ENCODE results near the gene TUSC2.

- no peak for TF ChIP-seq CTCF (IDR thresholded peaks at IDR 0.05)
- TF ChIP-seq POLR2A (IDR thresholded peaks at IDR 0.05): no peak
Measured at GRCh38 chr3:50369012-50369670, 41.1 kb upstream of the TUSC2 start.

All from adrenal gland (tissue), 5 donors.